ENCODE measurements around the gene PCDH18. TPM values are rescaled to one million over a fixed set of nuclear protein-coding genes. Genes with fewer than 3 reads are reported as not detected.
"Not testable (repeated sequence)": the region's sequence is repeated elsewhere in the genome, so short reads cannot be mapped to it uniquely, and the experiment has no call there.

The PCDH18 gene
- total RNA-seq, 2 donors from 2014 or later = not detected

DNA sequence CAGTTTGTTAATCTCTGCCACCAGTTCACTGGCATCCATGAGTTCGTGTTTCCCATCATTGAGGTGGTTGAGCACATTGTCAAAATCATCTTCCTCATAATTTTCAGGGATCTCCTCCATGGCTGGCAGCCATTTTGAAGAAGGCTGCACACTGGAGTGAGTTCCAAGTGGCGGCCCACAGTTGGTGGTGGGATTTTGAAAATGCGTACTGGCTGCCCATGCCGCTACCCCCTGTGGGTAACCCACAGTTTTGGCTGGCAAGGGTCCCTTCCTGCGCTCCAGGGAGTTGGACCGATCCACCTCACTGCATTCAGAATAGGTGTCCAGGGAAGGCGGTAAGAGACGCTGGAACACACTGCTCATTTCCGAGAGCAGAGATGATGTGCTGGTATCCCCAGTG lies 11.2 kb downstream of the PCDH18 start:
- Mint-ChIP-seq H3K27ac (no peak overlapping the region), H3K36me3 (ENCODE audit: insufficient read depth in 2 of 2) (no peaks in the 10 kb centered on the region), H3K4me1 (ENCODE audit: low read depth) (no peaks in the 10 kb centered on the region), H3K9me3 (no peaks in the 10 kb centered on the region), H3K4me3 (no peak overlapping the region), H3K27me3 (ENCODE audit: low read depth) (no peaks in the 10 kb centered on the region)
- ATAC-seq (replicated peaks in 1 of 2) (no peak), DNase-seq (no peak)

- ATAC-seq (replicated peaks in 1 of 2) (no peak), DNase-seq (no peak)
- no peaks in the 10 kb centered on the region for H3K4me1 Mint-ChIP-seq (ENCODE audit: low read depth)
- no peaks in the 10 kb centered on the region for H3K36me3 Mint-ChIP-seq (ENCODE audit: insufficient read depth in 2 of 2)
- H3K27me3 Mint-ChIP-seq (ENCODE audit: low read depth) = no peaks in the 10 kb centered on the region
- no peak overlapping the region for H3K4me3 Mint-ChIP-seq
- no peaks in the 10 kb centered on the region for H3K9me3 Mint-ChIP-seq
- H3K27ac Mint-ChIP-seq = no peak overlapping the region
Observed at GRCh38 chr4:137519406-137519805, 12.9 kb downstream of the PCDH18 start.

- H3K9me3 Mint-ChIP-seq; H3K4me3 Mint-ChIP-seq; H3K27me3 Mint-ChIP-seq (ENCODE audit: low read depth); H3K4me1 Mint-ChIP-seq (ENCODE audit: low read depth); DNase-seq; H3K27ac Mint-ChIP-seq; H3K36me3 Mint-ChIP-seq (ENCODE audit: insufficient read depth in 2 of 2); ATAC-seq (replicated peaks in 1 of 2): not testable (repeated sequence)
Observed at GRCh38 chr4:137517323-137517722, 15.0 kb downstream of the PCDH18 start.

GRCh38 chr4:137514406-137515111 lies 17.7 kb downstream of the PCDH18 start:
- Mint-ChIP-seq H3K4me1 (ENCODE audit: low read depth) (no peaks in the 10 kb centered on the region), H3K27ac (no peak overlapping the region), H3K4me3 (no peak overlapping the region), H3K27me3 (ENCODE audit: low read depth) (no peaks in the 10 kb centered on the region), H3K9me3 (peaks cover 1 to 3% of the 10 kb centered on the region in 2 donors), H3K36me3 (ENCODE audit: insufficient read depth in 2 of 2) (no peaks in the 10 kb centered on the region)
- ATAC-seq (replicated peaks in 1 of 2) (no peak), DNase-seq (no peak)

DNA sequence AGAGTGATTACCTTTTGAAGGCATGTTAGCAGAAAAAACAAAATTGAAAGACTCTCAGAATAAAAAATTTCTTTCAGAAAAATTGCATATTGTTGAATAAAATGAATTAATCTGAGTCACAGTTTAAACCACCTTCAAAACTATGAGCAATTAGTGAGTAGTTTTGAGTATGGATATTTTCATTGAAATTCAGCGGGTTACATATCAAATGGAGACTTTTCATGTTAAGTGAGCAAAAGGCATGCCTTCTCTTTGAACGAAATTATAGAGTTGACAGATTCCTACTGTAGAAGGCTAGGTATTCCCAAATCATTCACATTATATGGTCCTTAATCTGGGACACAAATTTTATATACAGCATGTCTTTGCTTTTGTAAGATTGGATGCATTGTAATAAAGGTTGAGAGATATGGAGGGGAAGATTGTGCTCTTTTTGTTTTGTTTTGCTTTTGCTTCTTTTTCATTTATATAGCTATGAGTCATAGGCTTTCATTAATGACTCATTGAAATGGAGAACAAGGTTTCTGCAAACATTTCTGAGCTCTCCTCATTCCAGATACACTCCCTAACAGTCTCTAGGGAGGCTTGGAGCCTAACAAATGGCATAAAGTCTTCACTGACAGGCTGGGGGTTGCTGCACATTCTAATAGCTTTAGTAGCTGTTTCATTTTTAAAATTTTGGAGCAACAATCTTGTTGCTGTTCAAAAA lies 21.6 kb downstream of the PCDH18 start:
- H3K36me3 Mint-ChIP-seq (ENCODE audit: insufficient read depth in 2 of 2) = no peaks in the 10 kb centered on the region

GRCh38 chr4:137509855-137510282 lies 22.4 kb downstream of the PCDH18 start:
- H3K27me3 Mint-ChIP-seq (ENCODE audit: low read depth) = no peaks in the 10 kb centered on the region

More for the DNA sequence above, 21.6 kb downstream of the PCDH18 start:
- Mint-ChIP-seq H3K4me1 (ENCODE audit: low read depth) (no peaks in the 10 kb centered on the region), H3K4me3 (no peak overlapping the region), H3K27me3 (ENCODE audit: low read depth) (no peaks in the 10 kb centered on the region), H3K27ac (no peak overlapping the region), H3K9me3 (peaks cover 1 to 4% of the 10 kb centered on the region in 2 donors)
- ATAC-seq (replicated peaks in 1 of 2) (no peak), DNase-seq (no peak)

GRCh38 chr4:137502339-137503129 lies 29.8 kb downstream of the PCDH18 start:
- DNase-seq (no peak), ATAC-seq (replicated peaks in 1 of 2) (no peak)
- Mint-ChIP-seq H3K4me1 (ENCODE audit: low read depth) (no peaks in the 10 kb centered on the region), H3K9me3 (peaks cover 1 to 2% of the 10 kb centered on the region in 2 donors), H3K27ac (no peak overlapping the region), H3K4me3 (no peak overlapping the region), H3K27me3 (ENCODE audit: low read depth) (no peaks in the 10 kb centered on the region), H3K36me3 (ENCODE audit: insufficient read depth in 2 of 2) (no peaks in the 10 kb centered on the region)

More at GRCh38 chr4:137509855-137510282, 22.4 kb downstream of the PCDH18 start:
- no peak for DNase-seq
- peaks cover 1 to 4% of the 10 kb centered on the region in 2 donors for H3K9me3 Mint-ChIP-seq
- no peak overlapping the region for H3K27ac Mint-ChIP-seq
- H3K4me1 Mint-ChIP-seq (ENCODE audit: low read depth) = no peaks in the 10 kb centered on the region
- H3K36me3 Mint-ChIP-seq (ENCODE audit: insufficient read depth in 2 of 2) = no peaks in the 10 kb centered on the region
- no peak overlapping the region for H3K4me3 Mint-ChIP-seq
- ATAC-seq (replicated peaks in 1 of 2) = no peak

- DNase-seq; H3K27ac Mint-ChIP-seq; H3K27me3 Mint-ChIP-seq (ENCODE audit: low read depth); H3K36me3 Mint-ChIP-seq (ENCODE audit: insufficient read depth in 2 of 2); H3K9me3 Mint-ChIP-seq; H3K4me3 Mint-ChIP-seq; H3K4me1 Mint-ChIP-seq (ENCODE audit: low read depth); ATAC-seq (replicated peaks in 1 of 2): not testable (repeated sequence)
Observed at GRCh38 chr4:137496267-137496666, 36.0 kb downstream of the PCDH18 start.

GRCh38 chr4:137495578-137495977 lies 36.7 kb downstream of the PCDH18 start:
- H3K4me1 Mint-ChIP-seq (ENCODE audit: low read depth) = no peaks in the 10 kb centered on the region
- no peaks in the 10 kb centered on the region for H3K36me3 Mint-ChIP-seq (ENCODE audit: insufficient read depth in 2 of 2)
- no peak overlapping the region for H3K27ac Mint-ChIP-seq
- ATAC-seq (replicated peaks in 1 of 2) (no peak), DNase-seq (no peak)
- no peak overlapping the region for H3K4me3 Mint-ChIP-seq
- H3K27me3 Mint-ChIP-seq (ENCODE audit: low read depth) = no peaks in the 10 kb centered on the region
- H3K9me3 Mint-ChIP-seq = peaks cover 2 to 6% of the 10 kb centered on the region in 2 donors

- H3K4me1 Mint-ChIP-seq (ENCODE audit: low read depth); H3K27ac Mint-ChIP-seq; H3K4me3 Mint-ChIP-seq; H3K36me3 Mint-ChIP-seq (ENCODE audit: insufficient read depth in 2 of 2); H3K27me3 Mint-ChIP-seq (ENCODE audit: low read depth); ATAC-seq (replicated peaks in 1 of 2); H3K9me3 Mint-ChIP-seq; DNase-seq: not testable (repeated sequence)
Observed at GRCh38 chr4:137483313-137483959, 48.9 kb downstream of the PCDH18 start.

- not testable (repeated sequence) for H3K9me3 Mint-ChIP-seq, H3K4me3 Mint-ChIP-seq
Observed at GRCh38 chr4:137479657-137480056, 52.6 kb downstream of the PCDH18 start.

DNA sequence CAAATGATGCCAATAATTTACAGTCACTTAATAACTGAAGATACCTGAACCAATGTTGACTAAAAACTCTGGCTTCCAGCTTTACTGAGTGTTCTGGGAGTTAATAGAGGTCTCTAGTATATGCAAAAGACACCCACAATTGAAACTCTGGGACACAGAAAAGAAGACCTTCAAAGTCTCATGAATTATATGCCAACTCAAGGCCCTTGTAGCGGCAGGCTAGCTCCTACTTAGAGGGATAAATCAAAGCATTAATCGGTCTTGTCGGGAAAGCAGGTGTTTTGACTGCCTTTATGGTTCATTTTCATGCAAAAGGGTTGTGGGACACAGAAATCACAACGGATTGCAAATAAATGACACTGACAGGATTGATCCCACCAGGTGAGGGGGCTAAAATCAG lies 55.9 kb downstream of the PCDH18 start:
- DNase-seq = no peak
- H3K4me3 Mint-ChIP-seq = no peak overlapping the region
- H3K27ac Mint-ChIP-seq = no peak overlapping the region
- peaks cover 0 to 5% of the 10 kb centered on the region in 2 donors for H3K9me3 Mint-ChIP-seq
- peaks cover 0 to 2% of the 10 kb centered on the region in 2 donors for H3K36me3 Mint-ChIP-seq (ENCODE audit: insufficient read depth in 2 of 2)
- H3K4me1 Mint-ChIP-seq (ENCODE audit: low read depth) = no peaks in the 10 kb centered on the region
- no peak for ATAC-seq (replicated peaks in 1 of 2)
- no peaks in the 10 kb centered on the region for H3K27me3 Mint-ChIP-seq (ENCODE audit: low read depth)

More at GRCh38 chr4:137479657-137480056, 52.6 kb downstream of the PCDH18 start:
- ATAC-seq (replicated peaks in 1 of 2); H3K4me1 Mint-ChIP-seq (ENCODE audit: low read depth); H3K36me3 Mint-ChIP-seq (ENCODE audit: insufficient read depth in 2 of 2); H3K27ac Mint-ChIP-seq; DNase-seq; H3K27me3 Mint-ChIP-seq (ENCODE audit: low read depth): not testable (repeated sequence)

Measured in activated T-cell treated with anti-CD3 and anti-CD28 coated beads, Interleukin-2, amount 50 U/mL, for 72 hours (primary cell).